HG03432 (cell line): ENCODE data around the gene ARRDC2.
"Not testable (repeated sequence)": the region's sequence is repeated elsewhere in the genome, so short reads cannot be mapped to it uniquely, and the experiment has no call there.

ENCODE experiments used
- ATAC-seq: cut with Tn5 transposase; IDR thresholded peaks from one replicate; pipeline ENCODE4 v1.9.1; 2021; ENCODE audit warnings: mild to moderate bottlenecking, moderate library complexity; ENCODE audit not compliant: unreplicated experiment

Gene ARRDC2

GRCh38 chr19:17989425-17990094 is 18.4 kb upstream of the ARRDC2 start:
- ATAC-seq = no peak

DNA sequence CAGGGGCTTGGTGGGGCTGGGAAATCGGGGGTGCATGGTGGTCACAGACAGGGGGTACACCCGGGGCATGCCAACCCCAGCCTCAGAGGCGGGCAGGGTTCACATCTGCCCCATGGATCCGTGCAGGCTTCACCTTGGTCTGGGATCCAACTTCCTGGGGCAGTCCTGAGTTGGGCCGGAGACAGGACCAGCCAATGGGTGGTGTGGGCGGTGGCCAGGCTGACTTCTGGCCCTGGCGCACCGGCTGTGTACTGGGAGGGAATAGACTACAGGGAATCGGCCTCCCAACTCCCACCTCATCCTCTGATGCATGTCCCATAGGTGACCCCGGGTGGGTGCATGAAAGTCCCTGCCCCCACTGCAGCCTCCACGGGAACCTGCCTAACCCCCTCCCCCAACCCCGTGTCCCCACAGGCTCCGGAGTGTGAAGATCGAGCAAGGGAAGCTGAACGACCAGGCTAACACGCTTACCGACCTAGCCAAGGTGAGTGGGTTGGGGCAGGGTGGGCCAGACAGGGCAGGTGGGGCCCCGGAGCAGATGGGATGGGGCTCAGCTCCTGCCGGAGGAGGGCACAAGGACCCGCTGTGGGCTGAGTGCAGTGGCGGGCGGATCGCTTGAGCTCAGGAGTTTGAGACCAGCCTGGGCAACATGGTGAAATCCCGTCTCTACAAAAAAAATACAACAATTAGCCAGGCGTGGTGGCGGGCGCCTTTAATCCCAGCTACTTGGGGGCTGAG is 14.7 kb upstream of the ARRDC2 start:
- no peak for ATAC-seq

DNA sequence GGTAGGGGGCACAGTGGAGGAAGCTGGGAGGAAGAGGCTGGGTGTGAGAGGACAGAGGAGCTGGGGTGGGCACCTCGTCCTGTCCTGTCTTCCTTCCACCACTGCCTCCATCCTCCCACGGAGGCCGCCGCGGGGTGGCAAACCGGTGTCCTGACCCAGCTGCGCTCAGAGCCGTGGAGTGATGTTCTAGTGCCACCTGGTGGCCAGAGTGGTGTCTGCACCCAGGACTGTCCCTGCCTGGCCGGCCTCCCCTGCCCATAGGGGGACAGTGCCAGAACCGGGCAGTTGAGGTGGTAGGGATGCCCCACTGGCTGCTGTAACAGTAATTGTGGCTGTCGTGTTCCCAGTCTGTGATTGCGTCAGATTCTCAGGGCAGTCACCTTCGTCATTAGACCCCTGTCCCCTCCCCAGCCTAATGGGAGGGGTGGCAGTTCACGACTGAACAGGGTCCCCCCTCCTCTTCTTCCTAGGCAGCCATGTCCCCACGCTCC is 11.1 kb upstream of the ARRDC2 start:
- ATAC-seq = peak; percentile 38

- ATAC-seq = no peak
Measured at GRCh38 chr19:17997969-17998826, 9.8 kb upstream of the ARRDC2 start.

DNA sequence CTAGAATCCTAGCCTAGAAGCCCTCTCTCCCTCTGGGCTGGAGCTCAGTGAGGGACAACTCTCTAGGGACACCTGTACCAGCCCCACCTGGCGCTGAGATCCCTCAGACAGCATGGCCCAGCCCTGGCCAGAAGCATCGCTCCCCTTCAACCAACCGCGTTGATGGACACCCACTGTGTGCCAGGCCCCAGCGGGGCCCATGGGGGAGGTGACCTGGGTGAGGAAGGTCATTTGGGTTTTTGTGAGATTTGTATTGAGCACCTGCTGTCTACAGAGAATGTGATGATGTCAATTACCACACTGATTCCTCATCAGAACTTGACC is 9.2 kb upstream of the ARRDC2 start:
- no peak for ATAC-seq

GRCh38 chr19:17999684-18000479 is 8.1 kb upstream of the ARRDC2 start:
- ATAC-seq = no peak

DNA sequence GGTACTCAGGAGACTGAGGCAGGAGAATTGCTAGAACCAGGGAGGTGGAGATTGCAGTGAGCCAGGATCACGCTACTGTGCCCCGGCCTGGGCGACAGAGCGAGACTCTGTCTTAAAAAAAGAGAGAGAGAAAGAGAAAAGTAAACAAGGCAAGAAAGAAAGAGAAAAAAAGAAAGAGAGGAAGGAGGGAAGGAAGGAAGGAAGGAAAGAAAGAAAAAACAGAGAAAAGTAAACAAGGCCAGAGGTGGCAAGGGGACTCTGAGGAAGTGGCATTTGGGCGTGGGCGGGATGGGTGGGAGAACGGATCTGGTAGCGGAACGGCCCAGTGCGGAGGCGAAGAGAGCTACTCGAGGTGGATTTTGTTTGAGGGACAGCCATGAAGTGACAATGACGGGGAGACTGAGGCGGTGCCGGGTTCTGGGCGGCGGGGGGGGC is 7.5 kb upstream of the ARRDC2 start:
- ATAC-seq = no peak

DNA sequence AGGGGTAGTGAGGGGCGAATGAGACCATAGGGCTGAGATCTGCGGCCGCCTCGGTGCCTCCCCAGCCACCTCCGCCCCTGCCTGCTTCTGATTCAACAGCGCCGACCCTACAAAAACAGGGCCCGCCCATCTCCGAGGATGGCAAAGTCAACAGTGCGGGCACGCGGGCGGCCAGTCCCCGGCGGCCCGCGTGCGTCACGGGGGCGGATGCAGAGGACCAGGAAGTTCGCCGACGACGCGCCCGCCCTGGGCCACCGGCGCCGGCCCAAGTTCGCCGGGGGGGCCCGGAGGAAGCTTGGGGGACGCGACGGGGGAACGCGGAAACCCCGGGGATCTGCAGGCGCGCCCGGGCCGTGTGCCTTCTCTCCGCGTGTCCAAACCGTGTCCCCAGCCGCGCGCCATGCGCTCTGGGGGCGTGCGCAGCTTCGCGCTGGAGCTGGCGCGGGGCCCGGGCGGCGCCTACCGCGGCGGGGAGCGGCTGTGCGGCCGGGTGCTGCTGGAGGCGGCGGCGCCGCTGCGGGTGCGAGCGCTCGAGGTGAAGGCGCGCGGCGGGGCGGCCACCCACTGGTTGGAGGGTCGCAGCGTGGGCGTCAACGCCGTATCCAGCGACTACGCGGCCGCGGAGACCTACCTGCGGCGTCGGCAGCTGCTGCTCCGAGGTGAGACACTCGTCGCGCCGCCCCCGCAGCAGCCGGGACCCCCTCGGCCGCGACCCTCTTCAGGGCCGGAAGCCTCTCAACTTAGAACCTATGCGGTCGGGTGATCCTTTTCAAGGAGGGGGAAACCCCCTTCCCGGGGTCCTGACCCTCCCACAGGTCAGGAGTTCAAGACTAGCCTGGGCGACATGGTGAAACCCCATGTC is 6.8 kb upstream of the ARRDC2 start:
- peak; percentile 77 for ATAC-seq

DNA sequence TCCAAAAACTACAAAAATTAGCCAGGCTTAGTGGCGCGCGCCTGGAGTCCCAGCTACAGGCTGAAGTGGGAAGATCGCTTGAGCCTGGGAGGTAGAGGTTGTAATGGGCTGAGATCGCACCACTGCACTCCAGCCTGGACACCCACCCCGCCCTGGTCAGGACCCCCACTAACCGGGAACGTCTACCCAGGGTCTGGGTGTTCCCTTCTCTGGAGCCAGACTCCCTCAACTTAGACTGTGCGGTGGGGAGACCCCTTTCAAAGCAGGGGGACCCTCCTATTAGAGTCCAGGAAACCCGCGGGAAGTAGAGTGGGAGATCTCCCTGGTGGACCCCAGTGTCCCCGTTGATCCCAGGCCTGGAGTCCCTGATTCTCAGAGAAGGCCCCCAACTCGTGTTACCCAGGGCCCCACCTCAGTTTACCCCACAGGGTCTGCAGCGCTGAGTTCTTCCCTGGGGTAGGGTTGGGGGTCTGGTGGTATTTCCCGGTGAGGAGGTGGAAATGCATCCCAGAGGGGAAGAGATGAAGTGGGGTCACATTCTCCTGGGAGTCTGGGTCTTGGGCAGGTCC is 6.1 kb upstream of the ARRDC2 start:
- no peak for ATAC-seq

DNA sequence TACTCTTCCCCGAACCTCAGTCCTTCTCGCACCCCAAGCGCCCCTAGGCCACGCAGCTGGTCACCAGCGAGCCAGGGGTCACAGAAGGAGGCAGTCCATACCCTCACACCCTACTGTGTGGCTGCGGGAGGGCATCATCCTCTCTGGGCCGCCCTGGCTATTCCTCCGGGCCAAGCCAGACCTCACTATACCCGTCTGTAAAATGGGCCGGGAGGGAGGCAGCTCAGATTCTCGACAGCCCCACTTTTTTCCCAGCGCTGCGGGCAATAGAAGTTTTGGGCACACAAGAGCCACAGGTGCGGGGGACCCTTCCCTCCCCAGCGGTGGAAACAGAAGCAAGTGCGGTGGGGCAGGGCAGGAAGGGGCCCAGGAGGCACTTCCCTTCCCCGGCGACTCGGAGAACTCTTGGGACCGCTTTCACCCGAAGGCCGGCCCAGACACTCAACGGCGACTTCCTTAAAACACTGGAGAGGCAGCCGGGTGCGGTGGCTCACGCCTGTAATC is 5.6 kb upstream of the ARRDC2 start:
- no peak for ATAC-seq

DNA sequence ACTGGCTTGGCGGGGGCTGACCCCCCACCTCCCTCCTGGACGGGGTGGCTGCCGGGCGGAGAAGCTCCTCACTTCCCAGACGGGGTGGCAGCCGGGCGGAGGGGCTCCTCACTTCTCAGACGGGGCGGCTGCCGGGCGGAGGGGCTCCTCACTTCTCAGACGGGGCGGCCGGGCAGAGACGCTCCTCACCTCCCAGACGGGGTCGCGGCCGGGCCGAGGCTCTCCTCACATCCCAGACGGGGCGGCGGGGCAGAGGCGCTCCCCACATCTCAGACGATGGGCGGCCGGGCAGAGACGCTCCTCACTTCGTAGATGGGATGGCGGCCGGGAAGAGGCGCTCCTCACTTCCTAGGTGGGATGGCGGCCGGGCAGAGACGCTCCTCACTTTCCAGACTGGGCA is 2.2 kb upstream of the ARRDC2 start:
- not testable (repeated sequence) for ATAC-seq

- ATAC-seq = peak; percentile 67
Measured at GRCh38 chr19:18007044-18007916, 690 bp upstream of the ARRDC2 start.

GRCh38 chr19:18008814-18009213 is 844 bp downstream of the ARRDC2 start:
- no peak for ATAC-seq

GRCh38 chr19:18009412-18010066 is 1.6 kb downstream of the ARRDC2 start:
- ATAC-seq = no peak

- no peak for ATAC-seq
Measured at GRCh38 chr19:18010149-18010548, 2.2 kb downstream of the ARRDC2 start.

GRCh38 chr19:18013210-18014111 is 5.5 kb downstream of the ARRDC2 start:
- ATAC-seq = no peak

GRCh38 chr19:18014197-18014596 is 6.2 kb downstream of the ARRDC2 start:
- ATAC-seq = no peak
